Activated CD4-positive, alpha-beta T cell treated with anti-CD3 and anti-CD28 coated beads, Interleukin-2, amount 10 ng/mL, durations not matched to agents 7 days and 5 days (primary cell): ENCODE measurements around the gene CPEB1. TPM values are rescaled to one million over a fixed set of nuclear protein-coding genes. Genes with fewer than 3 reads are reported as not detected.
"Not testable (repeated sequence)": the region's sequence is repeated elsewhere in the genome, so short reads cannot be mapped to it uniquely, and the experiment has no call there.

ENCODE experiments used
- CTCF ChIA-PET: fragments of 350-600 bp; sonication (Branson Sonifier 250); formaldehyde crosslinking; loops from one replicate; lab custom pipeline; 2021; ENCODE audit warnings: antibody characterized with exemption; lab: Charles Lee
- POLR2A ChIA-PET: fragments of 350-600 bp; sonication (Branson Sonifier 250); formaldehyde crosslinking; loops from one replicate; lab custom pipeline; 2021; ENCODE audit warnings: antibody characterized with exemption; lab: Charles Lee
- DNase-seq: peaks from one replicate; pipeline ENCODE4 v3.0.0-alpha.2; 2020
- H3K27ac Mint-ChIP-seq: one replicate; pipeline ENCODE4 v1.8.0; 2021; ENCODE audit warnings: mild to moderate bottlenecking, moderate library complexity, mixed read lengths
- H3K27me3 Mint-ChIP-seq: one replicate; pipeline ENCODE4 v1.8.0; 2021; ENCODE audit warnings: mixed read lengths
- H3K36me3 Mint-ChIP-seq: one replicate; pipeline ENCODE4 v1.8.0; 2021; ENCODE audit warnings: low read depth, mixed read lengths
- H3K4me1 Mint-ChIP-seq: one replicate; pipeline ENCODE4 v1.8.0; 2021; ENCODE audit warnings: mixed read lengths
- H3K4me3 Mint-ChIP-seq: one replicate; pipeline ENCODE4 v1.8.0; 2021; ENCODE audit warnings: mild to moderate bottlenecking, moderate library complexity, mixed read lengths
- H3K9me3 Mint-ChIP-seq: one replicate; pipeline ENCODE4 v1.8.0; 2021; ENCODE audit warnings: mixed read lengths
- total RNA-seq, 2 experiments: library from RNA; stranded (reverse); gene quantifications; one replicate each; pipeline ENCODE4 v1.2.3, GENCODE V29; 2021

Gene CPEB1
- total RNA-seq, 2 experiments from 2014 or later, result not detected

DNA sequence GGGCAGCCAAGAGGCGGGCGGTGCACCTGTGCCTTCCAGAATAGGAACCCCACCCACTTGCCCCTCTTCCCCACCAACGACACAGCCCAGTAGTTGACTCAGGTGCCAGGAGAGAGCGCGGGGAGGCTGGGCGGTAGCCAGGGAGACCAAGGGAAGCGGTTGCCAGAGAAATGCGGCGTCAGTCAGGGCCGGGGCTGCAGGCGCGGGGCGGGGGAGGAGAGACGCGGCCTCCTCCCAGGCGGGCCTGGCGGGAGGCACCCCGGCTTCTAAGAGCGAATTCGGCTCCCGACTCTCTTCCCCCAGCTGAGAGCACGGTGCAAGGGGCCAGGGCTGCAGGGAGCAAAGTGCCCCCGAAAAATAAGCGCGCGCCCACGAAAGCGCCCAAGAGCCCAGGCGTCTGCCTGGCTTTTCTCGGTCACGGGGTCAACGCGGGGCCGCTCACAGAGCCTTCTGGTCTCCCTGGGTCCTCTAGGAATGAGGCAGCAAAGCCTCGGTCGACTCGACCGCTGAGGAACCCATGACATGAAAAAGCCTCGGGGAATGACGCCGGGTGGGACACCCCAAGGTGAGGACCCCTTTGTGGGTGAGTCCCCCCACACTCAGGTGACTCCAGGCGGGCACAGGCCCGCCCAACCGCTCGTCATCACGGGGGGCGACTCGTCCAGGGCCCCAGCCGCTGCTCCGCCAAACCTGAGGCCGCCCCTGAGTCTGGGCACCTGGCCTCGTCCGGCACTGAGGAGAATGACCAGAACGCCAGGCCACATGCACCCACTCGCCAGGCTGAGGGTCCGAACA, 716 bp downstream of the CPEB1 start:
- DNase-seq, result no peak
- Mint-ChIP-seq H3K36me3 (peaks cover 2% of the 10 kb centered on the region), H3K4me1 (peaks cover 3% of the 10 kb centered on the region), H3K9me3 (no peaks in the 10 kb centered on the region), H3K27ac (peak overlapping the region; percentile 64), H3K27me3 (peaks cover 60% of the 10 kb centered on the region), H3K4me3 (peak overlapping the region; percentile 57)
- CTCF ChIA-PET, result no interaction called here
- POLR2A ChIA-PET, result no interaction called here

- POLR2A ChIA-PET, DNase-seq, H3K4me1 Mint-ChIP-seq, H3K27ac Mint-ChIP-seq, CTCF ChIA-PET, H3K4me3 Mint-ChIP-seq, H3K36me3 Mint-ChIP-seq, H3K9me3 Mint-ChIP-seq: not testable (repeated sequence)
- peaks cover 71% of the 10 kb centered on the region for H3K27me3 Mint-ChIP-seq
Measured at GRCh38 chr15:82644967-82645852, 2.0 kb downstream of the CPEB1 start.

GRCh38 chr15:82643992-82644391, 3.2 kb downstream of the CPEB1 start:
- Mint-ChIP-seq H3K4me3 (no peak overlapping the region), H3K27me3 (peaks cover 73% of the 10 kb centered on the region), H3K36me3 (peaks cover 2% of the 10 kb centered on the region), H3K27ac (no peak overlapping the region), H3K4me1 (peaks cover 3% of the 10 kb centered on the region), H3K9me3 (no peaks in the 10 kb centered on the region)
- ChIA-PET CTCF (no interaction called here), POLR2A (no interaction called here)
- no peak for DNase-seq

DNA sequence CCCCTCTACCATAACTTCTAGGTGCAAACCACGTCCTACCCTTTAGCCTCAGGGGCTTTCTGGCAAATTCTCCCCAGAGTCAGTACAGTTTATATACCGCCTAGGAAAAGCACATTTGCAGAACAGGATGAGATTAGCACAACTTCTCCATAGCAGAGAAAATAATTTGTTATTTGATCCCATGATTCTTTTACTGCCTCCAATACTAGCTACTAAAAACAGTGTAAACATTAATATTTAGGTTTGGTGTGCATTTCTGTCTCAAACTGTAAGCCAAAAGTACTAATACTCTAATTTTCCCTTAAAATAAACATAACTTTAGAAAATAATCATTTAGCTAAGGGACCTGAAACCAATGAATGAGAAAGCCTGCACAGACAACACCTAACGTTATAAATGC, 4.5 kb downstream of the CPEB1 start:
- POLR2A ChIA-PET, result no interaction called here
- Mint-ChIP-seq H3K4me1 (peaks cover 3% of the 10 kb centered on the region), H3K4me3 (no peak overlapping the region), H3K36me3 (peaks cover 2% of the 10 kb centered on the region), H3K9me3 (no peaks in the 10 kb centered on the region), H3K27me3 (peaks cover 67% of the 10 kb centered on the region), H3K27ac (no peak overlapping the region)
- no peak for DNase-seq
- CTCF ChIA-PET, result no interaction called here

- Mint-ChIP-seq H3K27me3 (peaks cover 72% of the 10 kb centered on the region), H3K4me3 (no peak overlapping the region), H3K4me1 (peaks cover 3% of the 10 kb centered on the region), H3K36me3 (peaks cover 2% of the 10 kb centered on the region), H3K9me3 (no peaks in the 10 kb centered on the region), H3K27ac (no peak overlapping the region)
- CTCF ChIA-PET, result no interaction called here
- DNase-seq, result no peak
- POLR2A ChIA-PET, result no interaction called here
Measured at GRCh38 chr15:82641129-82641798, 5.9 kb downstream of the CPEB1 start.

DNA sequence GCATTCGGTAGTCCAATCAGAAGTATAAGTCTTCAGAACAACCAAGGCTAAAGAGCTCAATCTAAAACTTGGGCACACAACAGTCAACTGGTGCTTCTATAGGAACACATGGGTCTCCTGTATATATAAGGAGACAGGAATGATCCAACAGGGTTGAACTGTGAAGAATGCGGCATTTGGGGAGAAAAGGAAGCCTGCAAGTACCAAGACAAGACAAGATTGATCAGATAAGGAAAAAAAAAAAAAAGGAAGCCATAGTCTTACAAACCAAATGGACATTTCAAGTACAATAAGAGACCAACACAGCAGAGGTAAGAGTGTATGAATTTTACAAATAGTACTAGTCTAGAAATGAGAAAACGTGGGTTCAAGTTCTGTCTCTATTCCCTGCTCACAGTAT, 6.5 kb downstream of the CPEB1 start:
- H3K4me1 Mint-ChIP-seq, result no peaks in the 10 kb centered on the region
- ChIA-PET CTCF (no interaction called here), POLR2A (no interaction called here)
- peaks cover 72% of the 10 kb centered on the region for H3K27me3 Mint-ChIP-seq
- no peak for DNase-seq
- H3K36me3 Mint-ChIP-seq, result no peaks in the 10 kb centered on the region
- H3K27ac Mint-ChIP-seq, result no peak overlapping the region
- H3K4me3 Mint-ChIP-seq, result no peak overlapping the region
- no peaks in the 10 kb centered on the region for H3K9me3 Mint-ChIP-seq

- no peak overlapping the region for H3K27ac Mint-ChIP-seq
- ChIA-PET POLR2A (no interaction called here), CTCF (no interaction called here)
- no peaks in the 10 kb centered on the region for H3K9me3 Mint-ChIP-seq
- no peak for DNase-seq
- peaks cover 42% of the 10 kb centered on the region for H3K27me3 Mint-ChIP-seq
- H3K36me3 Mint-ChIP-seq, result no peaks in the 10 kb centered on the region
- no peaks in the 10 kb centered on the region for H3K4me1 Mint-ChIP-seq
- no peak overlapping the region for H3K4me3 Mint-ChIP-seq
Measured at GRCh38 chr15:82635798-82636197, 11.4 kb downstream of the CPEB1 start.

GRCh38 chr15:82630033-82630432, 17.1 kb downstream of the CPEB1 start:
- Mint-ChIP-seq H3K27ac (no peak overlapping the region), H3K9me3 (no peaks in the 10 kb centered on the region), H3K4me1 (no peaks in the 10 kb centered on the region), H3K36me3 (no peaks in the 10 kb centered on the region), H3K27me3 (peaks cover 7% of the 10 kb centered on the region), H3K4me3 (no peak overlapping the region)
- no peak for DNase-seq
- ChIA-PET CTCF (no interaction called here), POLR2A (no interaction called here)

- H3K4me3 Mint-ChIP-seq, result no peak overlapping the region
- H3K4me1 Mint-ChIP-seq, result no peaks in the 10 kb centered on the region
- DNase-seq, result no peak
- CTCF ChIA-PET, result no interaction called here
- no peak overlapping the region for H3K27ac Mint-ChIP-seq
- H3K27me3 Mint-ChIP-seq, result peaks cover 5% of the 10 kb centered on the region
- no peaks in the 10 kb centered on the region for H3K9me3 Mint-ChIP-seq
- H3K36me3 Mint-ChIP-seq, result no peaks in the 10 kb centered on the region
- POLR2A ChIA-PET, result no interaction called here
Measured at GRCh38 chr15:82625136-82625535, 22.0 kb downstream of the CPEB1 start.

GRCh38 chr15:82624438-82624837, 22.7 kb downstream of the CPEB1 start:
- CTCF ChIA-PET, result no interaction called here
- peaks cover 5% of the 10 kb centered on the region for H3K27me3 Mint-ChIP-seq
- H3K4me3 Mint-ChIP-seq, result no peak overlapping the region
- no peaks in the 10 kb centered on the region for H3K9me3 Mint-ChIP-seq
- no peaks in the 10 kb centered on the region for H3K36me3 Mint-ChIP-seq
- POLR2A ChIA-PET, result no interaction called here
- no peaks in the 10 kb centered on the region for H3K4me1 Mint-ChIP-seq
- no peak overlapping the region for H3K27ac Mint-ChIP-seq
- no peak for DNase-seq

DNA sequence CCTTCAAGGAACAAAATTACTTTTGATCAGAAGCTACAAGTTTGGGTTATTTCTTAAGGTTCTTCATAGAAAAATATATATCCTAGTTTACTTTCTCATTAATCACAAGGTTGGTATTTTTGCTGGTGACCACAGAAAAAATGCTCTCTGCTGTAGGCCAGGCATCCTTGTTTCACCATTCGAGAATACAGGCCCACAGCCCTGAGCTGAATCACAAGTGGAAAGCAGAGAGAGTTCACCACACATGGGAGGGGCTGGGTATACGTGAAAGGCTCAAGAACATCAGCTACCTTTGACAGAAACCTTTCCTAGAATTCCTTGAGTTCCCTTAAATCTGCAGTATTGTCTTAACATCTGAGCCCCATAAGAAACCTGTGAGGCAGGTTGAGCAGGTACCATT, 23.2 kb downstream of the CPEB1 start:
- Mint-ChIP-seq H3K9me3 (no peaks in the 10 kb centered on the region), H3K27ac (no peak overlapping the region), H3K36me3 (no peaks in the 10 kb centered on the region), H3K27me3 (peaks cover 7% of the 10 kb centered on the region), H3K4me3 (no peak overlapping the region), H3K4me1 (no peaks in the 10 kb centered on the region)
- POLR2A ChIA-PET, result no interaction called here
- DNase-seq, result no peak
- CTCF ChIA-PET, result no interaction called here

DNA sequence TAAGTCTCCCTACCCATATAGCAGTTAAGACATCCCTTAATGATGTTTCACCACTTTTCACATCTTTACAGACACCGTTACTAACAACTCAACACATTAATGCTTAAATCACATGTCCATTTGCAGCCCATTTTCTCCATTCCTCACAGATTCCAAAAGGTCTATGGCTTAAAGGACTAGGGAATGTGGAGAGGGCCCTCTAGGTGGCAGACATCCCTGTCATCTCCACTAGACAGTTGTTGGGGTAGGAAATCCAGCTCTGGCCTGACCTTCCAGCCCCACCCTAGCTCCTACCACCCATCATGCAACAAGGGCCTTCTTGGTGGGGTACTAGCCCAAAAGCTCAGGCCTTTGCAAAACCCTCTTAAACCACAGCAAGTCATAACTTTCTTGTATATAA, 25.2 kb downstream of the CPEB1 start:
- no peak overlapping the region for H3K27ac Mint-ChIP-seq
- no peaks in the 10 kb centered on the region for H3K36me3 Mint-ChIP-seq
- peaks cover 5% of the 10 kb centered on the region for H3K27me3 Mint-ChIP-seq
- no peak overlapping the region for H3K4me3 Mint-ChIP-seq
- H3K9me3 Mint-ChIP-seq, result no peaks in the 10 kb centered on the region
- no peaks in the 10 kb centered on the region for H3K4me1 Mint-ChIP-seq
- POLR2A ChIA-PET, result no interaction called here
- DNase-seq, result no peak
- CTCF ChIA-PET, result no interaction called here

DNA sequence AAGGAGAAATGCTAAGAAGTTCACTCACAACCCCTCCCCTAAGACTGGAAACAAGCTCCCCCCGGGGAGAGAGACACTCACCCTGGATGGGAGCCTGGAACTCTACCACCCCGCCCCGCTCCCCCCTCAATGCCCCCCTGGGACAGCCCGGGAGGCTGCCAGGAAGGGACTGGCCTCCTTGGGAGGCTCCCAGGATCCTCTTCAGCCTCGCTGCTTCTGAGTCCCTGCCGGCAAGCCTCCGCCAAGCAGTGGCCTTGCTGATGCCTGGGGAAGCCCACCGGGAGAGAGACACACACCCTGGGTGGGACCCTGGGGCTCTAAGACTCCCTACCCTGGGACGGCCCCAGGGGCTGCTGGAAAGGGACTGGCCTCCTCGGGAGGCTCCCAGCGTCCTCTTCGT, 33.4 kb downstream of the CPEB1 start:
- ChIA-PET CTCF (no interaction called here), POLR2A (no interaction called here)
- Mint-ChIP-seq H3K9me3 (no peaks in the 10 kb centered on the region), H3K27me3 (peaks cover 18% of the 10 kb centered on the region), H3K27ac (no peak overlapping the region), H3K4me3 (no peak overlapping the region), H3K36me3 (no peaks in the 10 kb centered on the region), H3K4me1 (no peaks in the 10 kb centered on the region)
- DNase-seq, result no peak
